ENCODE data around the gene ATAD2B.

GRCh38 chr2:23756593-23757292 lies 170.2 kb downstream of the ATAD2B start:
- no peak for TF ChIP-seq POLR2A (IDR thresholded peaks at IDR 0.05)
- TF ChIP-seq CTCF (IDR thresholded peaks at IDR 0.05): no peak
